HepG2 (cell line): ENCODE measurements around the gene STOML2. TPM values are rescaled to one million over a fixed set of nuclear protein-coding genes. Genes with fewer than 3 reads are reported as not detected.
A peak's percentile ranks its signal among the peaks of the same experiment; 100 is the strongest.

Experiments
- ATAC-seq: fragments of 200-7000 bp; cut with Tn5 transposase; 3 replicates; pipeline ENCODE4 v1.9.1; 2020; ENCODE audit warnings: mild to moderate bottlenecking, moderate library complexity
- BruUV-seq: library from RNA; stranded (reverse); fragments of 400-500 nt; replicated peaks from 2 replicates; lab custom pipeline; 2021; lab: Mats Ljungman, UMichigan
- CTCF ChIA-PET: fragments of 300-600 bp; formaldehyde crosslinking; extraction: SDS; loops from one replicate; lab custom pipeline; 2021; ENCODE audit warnings: low total read pairs, inconsistent platforms, low intra/inter-chr PET ratio; lab: Yijun Ruan, JAX
- POLR2A ChIA-PET: fragments of 350-600 bp; sonication (Branson Sonifier 250); formaldehyde crosslinking; loops from one replicate; lab custom pipeline; 2020; ENCODE audit warnings: antibody characterized with exemption, inconsistent platforms; lab: Yijun Ruan, JAX
- DNase-seq: peaks from one replicate; pipeline ENCODE4 v3.0.0-alpha.2; 2015; ENCODE audit warnings: low spot score
- FAIRE-seq: peaks from 3 replicates; lab custom pipeline; 2011; peaks lifted over from hg19 to GRCh38; lab: Jason Lieb, UNC
- H2AFZ ChIP-seq: one replicate; pipeline ENCODE4 v1.6.1; 2011; ENCODE audit warnings: low read length, inconsistent platforms
- H3K27ac ChIP-seq: fragments of 300-600 bp; 3 replicates; pipeline ENCODE4 v1.8.0; 2011; ENCODE audit warnings: mixed run types, mild to moderate bottlenecking, mixed read lengths, low read length, inconsistent platforms; ENCODE audit not compliant: insufficient read depth; ENCODE audit errors: extremely low read length
- H3K27me3 ChIP-seq, 2 experiments: fragments of 200-600 bp in 1 of 2; 2 replicates in 1 of 2; 3 replicates in 1 of 2; pipeline versions ENCODE4 v1.6.0 to v1.8.0; 2011; ENCODE audit warnings: low read length in 2 of 2, mild to moderate bottlenecking in 2 of 2, moderate library complexity in 2 of 2, inconsistent platforms in 1 of 2; ENCODE audit not compliant: insufficient read depth in 2 of 2, control insufficient read depth in 1 of 2
- H3K36me3 ChIP-seq, 2 experiments: fragments of 200-600 bp in 1 of 2; replicated peaks in 1 of 2; 2 replicates in 1 of 2; 3 replicates in 1 of 2; pipeline versions ENCODE4 v1.5.1 to v1.8.0; 2011; ENCODE audit warnings: low read length in 2 of 2, inconsistent platforms in 1 of 2; ENCODE audit not compliant: insufficient read depth in 2 of 2, control insufficient read depth in 1 of 2
- H3K4me1 ChIP-seq: 2 replicates; pipeline ENCODE4 v1.5.1; 2012; ENCODE audit warnings: low read length, inconsistent platforms; ENCODE audit not compliant: insufficient read depth
- H3K4me2 ChIP-seq: 2 replicates; pipeline ENCODE4 v1.6.0; 2011; ENCODE audit warnings: low read depth, low read length, inconsistent platforms
- H3K4me3 ChIP-seq, 3 experiments: fragments of 200-600 bp in 1 of 3; sonication (generic), shearing (Covaris generic) in 1 of 3; replicated peaks in 1 of 3; 2 replicates each; pipeline ENCODE4 v1.5.1; 2011 to 2016; ENCODE audit warnings: low read length in 3 of 3, inconsistent platforms in 2 of 3, low read depth in 2 of 3, mild to moderate bottlenecking in 2 of 3, control low read depth in 1 of 3, mixed read lengths in 1 of 3; ENCODE audit not compliant: insufficient read depth in 1 of 3
- H3K79me2 ChIP-seq: one replicate; pipeline ENCODE4 v1.6.1; 2011; ENCODE audit warnings: low read length, inconsistent platforms; ENCODE audit not compliant: insufficient read depth
- H3K9ac ChIP-seq: 2 replicates; pipeline ENCODE4 v1.6.0; 2011; ENCODE audit warnings: mild to moderate bottlenecking, low read depth, low read length, inconsistent platforms; ENCODE audit not compliant: insufficient read depth
- H3K9me3 ChIP-seq: 2 replicates; pipeline ENCODE4 v1.5.1; 2012; ENCODE audit warnings: mild to moderate bottlenecking, low read length
- H4K20me1 ChIP-seq: 2 replicates; pipeline ENCODE4 v1.6.0; 2011; ENCODE audit warnings: inconsistent platforms, mild to moderate bottlenecking, low read length, moderate library complexity; ENCODE audit not compliant: insufficient read depth
- AGO2 ChIP-seq: fragments of 200-400 bp; formaldehyde crosslinking; optimal IDR thresholded peaks from 2 replicates; pipeline ENCODE3; 2017; ENCODE audit warnings: mild to moderate bottlenecking, low read depth, low read length, moderate library complexity
- ATF3 ChIP-seq: sonication (generic); formaldehyde crosslinking; IDR thresholded peaks from 2 replicates; pipeline ENCODE4 v1.4.0; 2020; ENCODE audit warnings: missing genetic modification reagents
- ETV6 ChIP-seq: sonication (generic); formaldehyde crosslinking; conservative IDR thresholded peaks from 2 replicates; pipeline ENCODE4 v1.4.0; 2020; ENCODE audit warnings: missing genetic modification reagents
- MEF2D ChIP-seq: sonication (generic); formaldehyde crosslinking; IDR thresholded peaks from 2 replicates; pipeline ENCODE4 v1.5.1; 2020; ENCODE audit warnings: mild to moderate bottlenecking, missing genetic modification reagents
- MYNN ChIP-seq: sonication (generic); formaldehyde crosslinking; IDR thresholded peaks from 2 replicates; pipeline ENCODE4 v1.4.0; 2020; ENCODE audit warnings: mild to moderate bottlenecking, low read depth, missing genetic modification reagents
- POLR2A ChIP-seq, 2 experiments: IDR thresholded peaks; 2 replicates each; pipeline ENCODE4 v1.6.1; 2011; ENCODE audit warnings: low read depth in 2 of 2, low read length in 2 of 2, mild to moderate bottlenecking in 1 of 2, moderate library complexity in 1 of 2; ENCODE audit not compliant: insufficient read depth in 1 of 2
- POLR2AphosphoS2 ChIP-seq: IDR thresholded peaks from 2 replicates; pipeline ENCODE4 v1.6.1; 2011; ENCODE audit warnings: low read depth, low read length, improper control_type of control experiment
- POLR2AphosphoS5 ChIP-seq: IDR thresholded peaks from 2 replicates; pipeline ENCODE4 v1.6.1; 2012; ENCODE audit warnings: low read depth, low read length
- POLR2G ChIP-seq: fragments of 200-400 bp; formaldehyde crosslinking; IDR thresholded peaks from 2 replicates; pipeline ENCODE4 v1.6.1; 2018; ENCODE audit warnings: mild to moderate bottlenecking, low read depth, low read length, moderate library complexity
- RBFOX2 ChIP-seq: fragments of 200-400 bp; formaldehyde crosslinking; IDR thresholded peaks from 2 replicates; pipeline ENCODE4 v1.6.1; 2017; ENCODE audit warnings: low read depth, mild to moderate bottlenecking, low read length
- RBM22 ChIP-seq: fragments of 200-400 bp; formaldehyde crosslinking; optimal IDR thresholded peaks from 2 replicates; pipeline ENCODE3; 2017; ENCODE audit warnings: mild to moderate bottlenecking, low read length, moderate library complexity
- SNAPC5 ChIP-seq: sonication (generic); formaldehyde crosslinking; IDR thresholded peaks from 2 replicates; pipeline ENCODE4 v1.8.1; 2023; ENCODE audit warnings: mild to moderate bottlenecking, missing genetic modification reagents, borderline replicate concordance
- WGBS: methylation state at CpG from one replicate; pipeline ENCODE4 v1.1.6; 2017; ENCODE audit warnings: low lambda C conversion rate; 5-methylcytosine and 5-hydroxymethylcytosine counted together
- in situ Hi-C: cut with HindIII; loops from 2 replicates; pipeline ENCODE4 v1.10.0; 2017; ENCODE audit warnings: low pct_unique_long_range_greater_than_20kb; ENCODE audit not compliant: extremely low pct_ligation_motif_present
- intact Hi-C: fragments of 100-400 bp; cut with micrococcal nuclease; formaldehyde crosslinking; loops from one replicate; pipeline ENCODE4 v1.10.0; 2022; ENCODE audit not compliant: unreplicated experiment
- polyA plus RNA-seq, 8 experiments: library from polyadenylated mRNA; depleted of rRNA in 3 of 8; stranded (reverse) in 7 of 8; unstranded in 1 of 8; fragments of >200 nt; fragmentation: Illumina TruSeq in 4 of 8; extraction: Trizol in 4 of 8; gene quantifications; 2 replicates each; pipeline versions ENCODE4 v1.2.1 to v1.2.3, GENCODE V29; 2011 to 2016; ENCODE audit warnings: low read depth in 4 of 8, missing spikeins in 1 of 8, mixed read lengths in 1 of 8; ENCODE audit not compliant: insufficient read depth in 1 of 8
- total RNA-seq, 5 experiments: library from RNA; depleted of rRNA; stranded (reverse); fragments of >200 nt; fragmentation: Illumina TruSeq; extraction: Trizol; gene quantifications; 2 replicates each; pipeline ENCODE4 v1.2.3, GENCODE V29; 2016; ENCODE audit warnings: low read depth in 1 of 5

The STOML2 gene
- total and polyA plus RNA-seq, 2 of the 13 experiments (the other 11 are each of a cell fraction or from before 2014, with no cell fraction given) = 245 to 250 TPM

GRCh38 chr9:35054871-35055644 is 47.9 kb downstream of the STOML2 start:
- Histone ChIP-seq H3K4me3 (no peak overlapping the region), H3K9ac (no peak overlapping the region), H3K4me2 (no peak overlapping the region), H3K27ac (no peak overlapping the region), H3K36me3 (peaks cover 11 to 41% of the 10 kb centered on the region in 2 experiments), H3K4me1 (no peaks in the 10 kb centered on the region), H3K27me3 (no peaks in the 10 kb centered on the region), H4K20me1 (peaks cover 4% of the 10 kb centered on the region), H2AFZ (no peak overlapping the region), H3K9me3 (no peaks in the 10 kb centered on the region), H3K79me2 (no peaks in the 10 kb centered on the region)
- intact Hi-C loops (no loop called here), in situ Hi-C loops (no loop called here)
- BruUV-seq = no TSS peak
- DNase-seq (no peak), ATAC-seq (no peak), FAIRE-seq (no peak)
- ChIA-PET CTCF (no interaction called here), POLR2A (no interaction called here)
- TF ChIP-seq RBM22 = peak; percentile 62
- no peak for TF ChIP-seq SNAPC5 (CRISPR knock-in tag)
- no peak for TF ChIP-seq MEF2D (CRISPR knock-in tag)
- TF ChIP-seq POLR2A (IDR thresholded peaks at IDR 0.05; ENCODE audit: insufficient read depth in 1 of 2, low read depth in 2 of 2, low read length in 2 of 2) = peak in 1 of 2 experiments; percentile 28; a peak in 1 of 4 replicates
- TF ChIP-seq ATF3 (CRISPR knock-in tag) = no peak
- TF ChIP-seq POLR2AphosphoS5 = 0 out of 2 replicates have a peak, but pooled peaks have one; percentile 5
- TF ChIP-seq POLR2G = peak; percentile 40; the same call in 1 of the 2 replicates
- TF ChIP-seq ETV6 (CRISPR knock-in tag) = no peak
- TF ChIP-seq MYNN = no peak
- TF ChIP-seq AGO2 = peak; percentile 64
- peak; percentile 51 for TF ChIP-seq RBFOX2
- TF ChIP-seq POLR2AphosphoS2 = peak; percentile 96
- 98% methylated on average over 13 of the region's 14 CpGs for WGBS
